ENCODE measurements around the gene POLD3.

The POLD3 gene

DNA sequence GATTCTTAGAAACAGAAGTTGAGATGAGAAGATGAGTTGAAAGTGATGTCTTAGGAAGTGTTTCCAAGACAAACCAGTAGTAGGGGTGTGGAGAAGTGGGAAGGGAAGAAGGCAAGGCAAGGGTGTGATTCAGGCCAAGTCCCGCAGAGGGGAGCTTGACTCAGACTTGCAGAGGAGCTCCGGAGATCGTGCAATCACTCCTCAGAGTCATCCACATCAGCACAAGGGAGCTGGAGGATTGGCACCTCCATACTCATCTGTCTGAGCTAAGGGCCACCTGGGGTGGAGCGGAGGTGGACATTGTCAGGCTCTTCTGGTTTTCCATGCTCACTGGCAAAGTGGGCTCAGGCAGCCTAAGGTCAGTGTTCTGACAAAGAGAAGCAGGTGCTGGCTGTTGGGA lies 94.4 kb downstream of the POLD3 start:
- no peak for DNase-seq (ENCODE audit: low read depth in 2 of 2, low spot score in 1 of 2)

DNA sequence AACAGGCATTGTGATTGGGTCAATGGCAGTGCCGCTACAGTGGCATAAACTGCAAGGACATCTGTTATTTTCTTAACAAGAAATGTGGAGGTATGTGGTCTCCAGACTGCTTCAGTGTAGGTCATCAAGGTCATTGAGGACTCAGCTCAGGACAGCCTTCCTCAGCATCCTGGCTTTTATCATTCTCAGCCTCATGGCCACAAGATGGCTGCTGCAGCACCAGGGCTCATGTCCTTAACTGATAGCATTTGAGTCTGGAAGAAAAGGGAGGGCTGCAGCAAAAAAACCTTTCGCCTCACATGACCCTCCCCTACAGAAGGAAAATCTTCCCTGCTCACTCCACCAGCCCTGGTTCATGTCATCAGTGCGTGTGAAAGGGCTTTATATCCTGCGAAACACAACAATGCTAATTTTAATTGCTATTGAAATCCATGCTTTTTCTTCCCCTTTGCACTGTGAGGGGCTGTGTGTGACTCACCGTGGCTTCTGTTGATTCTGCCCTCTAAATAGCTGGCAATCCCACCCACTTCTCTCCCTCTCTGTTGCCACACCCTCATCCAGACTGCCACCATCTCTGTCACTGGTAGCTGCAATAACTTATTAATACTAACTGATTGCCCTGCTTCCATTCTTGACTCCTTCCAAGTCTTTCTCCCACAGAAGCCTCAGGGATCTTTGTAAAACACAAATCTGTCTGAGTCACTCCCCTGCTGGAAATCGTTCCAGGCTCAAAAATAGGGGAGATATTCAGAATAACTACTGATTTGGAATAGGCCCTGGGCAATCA lies 95.0 kb downstream of the POLD3 start:
- DNase-seq (ENCODE audit: low read depth in 2 of 2, low spot score in 1 of 2) = no peak

DNA sequence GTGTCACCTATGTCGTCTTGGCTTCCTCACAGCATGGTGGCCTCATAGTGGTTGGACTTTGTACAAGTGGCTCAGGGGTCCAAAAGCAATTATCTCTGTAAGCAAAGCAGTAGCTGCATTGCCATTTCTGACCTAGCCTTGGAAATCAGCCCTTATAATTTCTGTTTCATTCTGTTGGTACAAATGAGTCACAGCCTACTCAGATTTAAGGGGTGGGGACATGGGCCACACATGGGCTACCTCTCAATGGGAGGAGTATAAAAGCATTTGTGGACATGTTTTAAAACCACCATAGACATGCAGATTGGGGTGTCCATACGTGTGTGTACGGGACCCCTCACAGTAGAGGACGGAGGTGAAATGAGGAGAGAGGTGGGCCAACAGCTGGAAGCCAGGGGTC lies 97.3 kb downstream of the POLD3 start:
- no peak for DNase-seq (ENCODE audit: low read depth in 2 of 2, low spot score in 1 of 2)

DNA sequence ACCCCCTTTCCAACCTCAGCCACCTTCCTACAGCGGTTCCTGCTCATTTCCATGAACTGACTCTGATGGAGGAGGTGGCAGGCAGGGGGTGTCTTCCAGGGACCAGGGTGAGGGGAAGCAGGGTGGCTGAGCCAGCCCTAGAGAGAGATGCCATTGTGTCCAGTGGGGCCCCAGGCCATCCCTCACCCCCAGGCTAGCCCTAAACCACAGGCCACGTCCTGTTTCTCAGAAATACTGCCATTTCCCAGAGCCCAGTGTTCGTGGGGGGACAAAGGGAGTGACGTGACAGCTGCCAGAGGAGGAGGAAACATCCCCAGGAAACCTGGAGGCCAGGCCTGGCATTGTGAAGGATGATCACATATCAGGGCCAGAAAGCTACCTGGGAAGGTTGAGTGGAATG lies 99.4 kb downstream of the POLD3 start:
- no peak for DNase-seq (ENCODE audit: low read depth in 2 of 2, low spot score in 1 of 2)
